OCI-LY1 (cell line): Measurements from ENCODE around the gene SLC28A3.

Source experiments
- H2AFZ ChIP-seq: fragments of 200-600 bp; sonication (generic), shearing (Covaris generic); 2 replicates; pipeline ENCODE4 v1.6.0; 2014; ENCODE audit warnings: antibody characterized with exemption, mild to moderate bottlenecking, low read length
- H3F3A ChIP-seq: fragments of 200-600 bp; sonication (generic), shearing (Covaris generic); 2 replicates; pipeline ENCODE4 v1.6.0; 2014; ENCODE audit warnings: mild to moderate bottlenecking, antibody characterized with exemption, low read length, moderate library complexity; ENCODE audit not compliant: insufficient read depth
- H3K27ac ChIP-seq: fragments of 200-600 bp; sonication (generic); 2 replicates; pipeline ENCODE4 v1.5.1; 2014; ENCODE audit warnings: low read length, mixed run types, mild to moderate bottlenecking, low read depth; ENCODE audit not compliant: poor library complexity, severe bottlenecking
- H3K27me3 ChIP-seq: fragments of 200-600 bp; sonication (generic); 2 replicates; pipeline ENCODE4 v1.6.0; 2014; ENCODE audit warnings: antibody characterized with exemption, mild to moderate bottlenecking, low read length, moderate library complexity; ENCODE audit not compliant: insufficient read depth
- H3K36me3 ChIP-seq: fragments of 200-600 bp; sonication (generic); 2 replicates; pipeline ENCODE4 v1.6.1; 2014; ENCODE audit warnings: mild to moderate bottlenecking, antibody characterized with exemption, low read length, moderate library complexity, mixed read lengths; ENCODE audit not compliant: insufficient read depth
- H3K4me1 ChIP-seq: fragments of 200-600 bp; sonication (generic); 2 replicates; pipeline ENCODE4 v1.5.1; 2014; ENCODE audit warnings: mild to moderate bottlenecking, low read length, moderate library complexity; ENCODE audit not compliant: insufficient read depth, severe bottlenecking
- H3K4me2 ChIP-seq: fragments of 200-600 bp; sonication (generic), shearing (Covaris generic); 2 replicates; pipeline ENCODE4 v1.6.1; 2014; ENCODE audit warnings: low read length
- H3K4me3 ChIP-seq: fragments of 200-600 bp; sonication (generic); 2 replicates; pipeline ENCODE4 v1.5.1; 2014; ENCODE audit warnings: low read length, low read depth, mild to moderate bottlenecking, mixed read lengths; ENCODE audit not compliant: poor library complexity, severe bottlenecking
- H3K79me2 ChIP-seq: fragments of 200-600 bp; shearing (Covaris generic); 2 replicates; pipeline ENCODE4 v1.6.1; 2016; ENCODE audit warnings: mixed run types, low read length, mixed read lengths; ENCODE audit not compliant: insufficient read depth
- H3K9ac ChIP-seq: fragments of 200-600 bp; sonication (generic), shearing (Covaris generic); 2 replicates; pipeline ENCODE4 v1.6.1; 2014; ENCODE audit warnings: mild to moderate bottlenecking, low read length, mixed read lengths
- H3K9me2 ChIP-seq: fragments of 200-600 bp; sonication (generic), shearing (Covaris generic); 2 replicates; pipeline ENCODE4 v1.6.1; 2014; ENCODE audit warnings: low read depth, mild to moderate bottlenecking, low read length, mixed read lengths
- H3K9me3 ChIP-seq: fragments of 200-600 bp; shearing (Covaris generic); 2 replicates; pipeline ENCODE4 v1.6.1; 2014; ENCODE audit warnings: low read length, mixed read lengths
- H4K20me1 ChIP-seq: fragments of 200-600 bp; sonication (generic), shearing (Covaris generic); 2 replicates; pipeline ENCODE4 v1.6.0; 2016; ENCODE audit warnings: mild to moderate bottlenecking, low read length; ENCODE audit not compliant: insufficient read depth
- CTCF ChIP-seq: fragments of 200-600 bp; sonication (generic), shearing (Covaris generic); IDR thresholded peaks from 2 replicates; pipeline ENCODE4 v1.5.1; 2017; ENCODE audit warnings: mild to moderate bottlenecking, antibody characterized with exemption, low read length, moderate library complexity, mixed read lengths
- EZH2 ChIP-seq: fragments of 200-600 bp; sonication (generic), shearing (Covaris generic); IDR thresholded peaks from 2 replicates; pipeline ENCODE4 v1.8.0; 2017; ENCODE audit warnings: borderline replicate concordance, mixed run types, mild to moderate bottlenecking, antibody characterized with exemption, low read length, moderate library complexity, mixed read lengths

SLC28A3 gene

DNA sequence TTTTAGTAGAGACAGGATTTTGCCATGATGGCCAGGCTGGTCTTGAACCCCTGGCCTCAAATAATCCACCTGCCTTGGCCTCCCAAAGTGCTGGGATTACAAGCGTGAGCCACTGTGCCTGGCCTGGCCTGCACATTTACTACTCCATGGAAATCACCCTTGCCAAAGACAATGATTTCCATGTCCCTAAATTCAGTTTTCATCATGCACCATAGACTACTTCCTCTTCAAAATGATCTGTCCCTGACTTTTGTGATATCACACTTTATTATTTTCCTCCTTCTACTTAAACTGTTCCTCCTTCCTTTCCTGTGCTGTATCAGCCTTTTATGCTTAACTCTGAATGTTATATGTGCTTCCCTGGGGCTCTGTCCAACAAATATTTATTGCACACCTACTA, 20.3 kb downstream of the SLC28A3 start:
- H3K4me2 ChIP-seq = no peak overlapping the region
- no peak overlapping the region for H2AFZ ChIP-seq
- no peaks in the 10 kb centered on the region for H3K4me1 ChIP-seq
- no peaks in the 10 kb centered on the region for H3K9me3 ChIP-seq
- no peaks in the 10 kb centered on the region for H3K36me3 ChIP-seq
- H4K20me1 ChIP-seq = no peaks in the 10 kb centered on the region
- H3K4me3 ChIP-seq = no peak overlapping the region
- H3F3A ChIP-seq = no peaks in the 10 kb centered on the region
- H3K9ac ChIP-seq = no peak overlapping the region
- H3K27me3 ChIP-seq = peaks cover 6% of the 10 kb centered on the region; the same call in 1 of the 2 replicates
- H3K79me2 ChIP-seq = no peaks in the 10 kb centered on the region
- no peaks in the 10 kb centered on the region for H3K9me2 ChIP-seq
- H3K27ac ChIP-seq = no peak overlapping the region
- no peak for TF ChIP-seq EZH2
- no peak for TF ChIP-seq CTCF

- H3F3A ChIP-seq = no peaks in the 10 kb centered on the region
- no peak overlapping the region for H3K4me3 ChIP-seq
- no peak overlapping the region for H3K27ac ChIP-seq
- H3K4me1 ChIP-seq = no peaks in the 10 kb centered on the region
- no peak overlapping the region for H3K4me2 ChIP-seq
- H3K36me3 ChIP-seq = no peaks in the 10 kb centered on the region
- H3K27me3 ChIP-seq = peaks cover 6% of the 10 kb centered on the region; the same call in 1 of the 2 replicates
- no peaks in the 10 kb centered on the region for H3K9me2 ChIP-seq
- no peak overlapping the region for H3K9ac ChIP-seq
- no peak overlapping the region for H2AFZ ChIP-seq
- TF ChIP-seq EZH2 = no peak
- TF ChIP-seq CTCF = no peak
- no peaks in the 10 kb centered on the region for H4K20me1 ChIP-seq
- H3K9me3 ChIP-seq = no peaks in the 10 kb centered on the region
- H3K79me2 ChIP-seq = no peaks in the 10 kb centered on the region
Observed at GRCh38 chr9:84319632-84320031, 20.9 kb downstream of the SLC28A3 start.

GRCh38 chr9:84318981-84319380, 21.6 kb downstream of the SLC28A3 start:
- H3K9me2 ChIP-seq = no peaks in the 10 kb centered on the region
- no peaks in the 10 kb centered on the region for H3K36me3 ChIP-seq
- H3K27ac ChIP-seq = no peak overlapping the region
- H3K4me2 ChIP-seq = no peak overlapping the region
- no peaks in the 10 kb centered on the region for H3K9me3 ChIP-seq
- H3K9ac ChIP-seq = no peak overlapping the region
- no peaks in the 10 kb centered on the region for H3K4me1 ChIP-seq
- H2AFZ ChIP-seq = no peak overlapping the region
- H3K27me3 ChIP-seq = peaks cover 5% of the 10 kb centered on the region; the same call in 1 of the 2 replicates
- no peak overlapping the region for H3K4me3 ChIP-seq
- TF ChIP-seq EZH2 = no peak
- H4K20me1 ChIP-seq = no peaks in the 10 kb centered on the region
- H3K79me2 ChIP-seq = no peaks in the 10 kb centered on the region
- H3F3A ChIP-seq = no peaks in the 10 kb centered on the region

DNA sequence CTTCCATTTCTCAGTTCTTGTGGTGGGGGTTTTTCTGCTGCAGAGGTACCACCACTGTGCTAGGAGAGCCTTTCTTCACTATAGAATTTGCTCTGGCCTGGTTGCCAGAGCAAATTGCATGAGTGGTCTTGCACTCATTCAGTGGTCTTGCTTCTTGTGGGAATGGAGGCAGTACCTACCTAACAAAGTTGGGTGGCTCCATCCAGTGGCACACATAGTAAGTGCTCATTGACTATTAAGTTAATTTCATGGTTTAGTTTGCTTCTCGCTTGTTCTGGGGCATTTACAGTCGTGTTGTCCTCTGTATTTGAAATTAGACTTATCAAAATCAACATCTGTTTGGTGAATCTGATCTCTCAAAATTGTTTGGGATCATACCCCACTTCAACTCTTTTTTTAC, 23.0 kb downstream of the SLC28A3 start:
- H4K20me1 ChIP-seq = no peaks in the 10 kb centered on the region
- H3K9me3 ChIP-seq = no peaks in the 10 kb centered on the region
- no peaks in the 10 kb centered on the region for H3K4me1 ChIP-seq
- no peak overlapping the region for H3K4me3 ChIP-seq
- H2AFZ ChIP-seq = no peak overlapping the region
- no peak overlapping the region for H3K4me2 ChIP-seq
- H3K9ac ChIP-seq = no peak overlapping the region
- no peaks in the 10 kb centered on the region for H3K9me2 ChIP-seq
- H3K36me3 ChIP-seq = no peaks in the 10 kb centered on the region
- no peaks in the 10 kb centered on the region for H3F3A ChIP-seq
- no peak overlapping the region for H3K27ac ChIP-seq
- TF ChIP-seq CTCF (peak; percentile 38; the same call in 1 of the 2 replicates), EZH2 (no peak)
- H3K27me3 ChIP-seq = peaks cover 3% of the 10 kb centered on the region; the same call in 1 of the 2 replicates
- no peaks in the 10 kb centered on the region for H3K79me2 ChIP-seq
